ENCODE measurements around the gene LCN15.

Gene LCN15

GRCh38 chr9:136794281-136794999, 30.1 kb upstream of the LCN15 start:
- H3K27me3 ChIP-seq (ENCODE audit: low read length), result no peaks in the 10 kb centered on the region
- H4K20me1 ChIP-seq (ENCODE audit: low read depth, low read length), result no peaks in the 10 kb centered on the region
- H3K79me2 ChIP-seq (ENCODE audit: insufficient read depth, low read length), result no peaks in the 10 kb centered on the region
- H3K27ac ChIP-seq (ENCODE audit: low read depth, low read length), result no peak overlapping the region
- H3K9me2 ChIP-seq (replicated peaks; ENCODE audit: insufficient read depth, low read length), result no peaks in the 10 kb centered on the region
- no peak overlapping the region for H3K4me2 ChIP-seq (ENCODE audit: low read depth, low read length, poor library complexity, severe bottlenecking)
- no peaks in the 10 kb centered on the region for H3K9me3 ChIP-seq (ENCODE audit: insufficient read depth, low read length)
- no peaks in the 10 kb centered on the region for H3K36me3 ChIP-seq (ENCODE audit: low read length)
- H3F3A ChIP-seq (ENCODE audit: insufficient read depth), result peaks cover 6% of the 10 kb centered on the region; the same call in 1 of the 2 replicates
- TF ChIP-seq, protein P1, sequence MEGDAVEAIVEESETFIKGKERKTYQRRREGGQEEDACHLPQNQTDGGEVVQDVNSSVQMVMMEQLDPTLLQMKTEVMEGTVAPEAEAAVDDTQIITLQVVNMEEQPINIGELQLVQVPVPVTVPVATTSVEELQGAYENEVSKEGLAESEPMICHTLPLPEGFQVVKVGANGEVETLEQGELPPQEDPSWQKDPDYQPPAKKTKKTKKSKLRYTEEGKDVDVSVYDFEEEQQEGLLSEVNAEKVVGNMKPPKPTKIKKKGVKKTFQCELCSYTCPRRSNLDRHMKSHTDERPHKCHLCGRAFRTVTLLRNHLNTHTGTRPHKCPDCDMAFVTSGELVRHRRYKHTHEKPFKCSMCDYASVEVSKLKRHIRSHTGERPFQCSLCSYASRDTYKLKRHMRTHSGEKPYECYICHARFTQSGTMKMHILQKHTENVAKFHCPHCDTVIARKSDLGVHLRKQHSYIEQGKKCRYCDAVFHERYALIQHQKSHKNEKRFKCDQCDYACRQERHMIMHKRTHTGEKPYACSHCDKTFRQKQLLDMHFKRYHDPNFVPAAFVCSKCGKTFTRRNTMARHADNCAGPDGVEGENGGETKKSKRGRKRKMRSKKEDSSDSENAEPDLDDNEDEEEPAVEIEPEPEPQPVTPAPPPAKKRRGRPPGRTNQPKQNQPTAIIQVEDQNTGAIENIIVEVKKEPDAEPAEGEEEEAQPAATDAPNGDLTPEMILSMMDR (IDR thresholded peaks at IDR 0.05; ENCODE audit: insufficient read depth, low read length, poor library complexity, severe bottlenecking), result no peak
- no peak for TF ChIP-seq EZH2phosphoT487 (conservative IDR thresholded peaks at IDR 0.05; ENCODE audit: low read length)
- no peak overlapping the region for H2AFZ ChIP-seq (ENCODE audit: low read depth, low read length, severe bottlenecking)
- no peak overlapping the region for H3K9ac ChIP-seq (ENCODE audit: low read length)
- H3K4me3 ChIP-seq (ENCODE audit: insufficient read depth, low read length, poor library complexity, severe bottlenecking), result no peak overlapping the region

- Histone ChIP-seq H3K36me3 (ENCODE audit: low read length) (no peaks in the 10 kb centered on the region), H3K4me2 (ENCODE audit: low read depth, low read length, poor library complexity, severe bottlenecking) (no peak overlapping the region), H3K27me3 (ENCODE audit: low read length) (no peaks in the 10 kb centered on the region), H3K9me3 (ENCODE audit: insufficient read depth, low read length) (no peaks in the 10 kb centered on the region), H3F3A (ENCODE audit: insufficient read depth) (peaks cover 6% of the 10 kb centered on the region; the same call in 1 of the 2 replicates), H3K79me2 (ENCODE audit: insufficient read depth, low read length) (no peaks in the 10 kb centered on the region), H3K27ac (ENCODE audit: low read depth, low read length) (no peak overlapping the region), H3K9ac (ENCODE audit: low read length) (no peak overlapping the region), H3K9me2 (replicated peaks; ENCODE audit: insufficient read depth, low read length) (no peaks in the 10 kb centered on the region), H4K20me1 (ENCODE audit: low read depth, low read length) (no peaks in the 10 kb centered on the region), H2AFZ (ENCODE audit: low read depth, low read length, severe bottlenecking) (no peak overlapping the region), H3K4me3 (ENCODE audit: insufficient read depth, low read length, poor library complexity, severe bottlenecking) (no peak overlapping the region)
- TF ChIP-seq, protein P1 (IDR thresholded peaks at IDR 0.05; ENCODE audit: insufficient read depth, low read length, poor library complexity, severe bottlenecking), result no peak
- TF ChIP-seq EZH2phosphoT487 (conservative IDR thresholded peaks at IDR 0.05; ENCODE audit: low read length), result no peak
These were observed 29.0 kb upstream of the LCN15 start for GRCh38 chr9:136793086-136793946.

DNA sequence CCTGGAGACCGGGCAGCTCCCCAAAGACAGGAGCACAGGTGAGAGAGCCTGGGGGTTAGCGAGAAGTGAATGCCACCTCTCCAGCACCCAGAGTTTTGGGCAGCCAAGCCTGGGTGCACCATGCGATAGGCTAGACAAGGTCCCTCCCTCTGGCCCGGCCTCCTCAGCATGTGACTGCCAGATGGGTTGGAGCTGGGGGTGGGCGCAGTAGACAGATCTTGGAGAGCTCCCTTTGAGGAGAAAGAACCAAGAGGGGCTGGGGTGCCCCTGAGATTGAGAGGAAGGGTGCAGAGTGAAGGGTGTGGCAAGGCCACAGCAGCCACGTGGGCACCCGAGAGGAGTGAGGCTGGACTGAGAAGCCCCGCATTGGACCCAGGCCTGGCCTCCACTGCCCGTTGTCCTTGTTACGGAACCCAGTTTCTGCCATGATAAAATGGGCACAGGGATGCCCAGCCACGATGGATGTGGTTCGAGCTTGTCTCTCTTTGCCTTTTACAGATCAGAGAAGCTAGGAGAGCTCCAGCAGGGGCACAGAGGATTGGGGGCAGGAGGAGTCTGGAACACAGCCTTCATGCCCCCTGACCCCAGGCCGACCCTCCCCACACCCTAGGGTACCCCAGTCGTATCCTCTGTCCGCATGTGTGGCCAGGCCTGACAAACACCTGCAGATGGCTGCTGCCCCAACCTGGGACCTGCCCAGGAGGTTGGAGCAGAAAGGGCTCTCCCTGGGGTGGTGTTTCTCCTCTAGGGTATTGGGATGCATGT, 28.2 kb upstream of the LCN15 start:
- no peak overlapping the region for H3K4me3 ChIP-seq (ENCODE audit: insufficient read depth, low read length, poor library complexity, severe bottlenecking)
- peak overlapping the region; percentile 65 for H3K4me2 ChIP-seq (ENCODE audit: low read depth, low read length, poor library complexity, severe bottlenecking)
- H3K9me3 ChIP-seq (ENCODE audit: insufficient read depth, low read length), result no peaks in the 10 kb centered on the region

More for the DNA sequence above, 28.2 kb upstream of the LCN15 start:
- Histone ChIP-seq H3K9ac (ENCODE audit: low read length) (peak overlapping the region; percentile 69), H3K27ac (ENCODE audit: low read depth, low read length) (no peak overlapping the region), H3K36me3 (ENCODE audit: low read length) (no peaks in the 10 kb centered on the region), H3K27me3 (ENCODE audit: low read length) (no peaks in the 10 kb centered on the region), H3K9me2 (replicated peaks; ENCODE audit: insufficient read depth, low read length) (no peaks in the 10 kb centered on the region), H2AFZ (ENCODE audit: low read depth, low read length, severe bottlenecking) (no peak overlapping the region), H3F3A (ENCODE audit: insufficient read depth) (peaks cover 6% of the 10 kb centered on the region; the same call in 1 of the 2 replicates), H4K20me1 (ENCODE audit: low read depth, low read length) (no peaks in the 10 kb centered on the region), H3K79me2 (ENCODE audit: insufficient read depth, low read length) (no peaks in the 10 kb centered on the region)
- TF ChIP-seq, protein P1 (IDR thresholded peaks at IDR 0.05; ENCODE audit: insufficient read depth, low read length, poor library complexity, severe bottlenecking), result no peak
- no peak for TF ChIP-seq EZH2phosphoT487 (conservative IDR thresholded peaks at IDR 0.05; ENCODE audit: low read length)
